K562 (cell line): Measurements from ENCODE around the gene CCSER1.

Experiments used
- CBX8 ChIP-seq: fragments of 200-600 bp; sonication (generic); IDR thresholded peaks from 2 replicates; pipeline ENCODE4 v1.6.1; 2012; ENCODE audit warnings: borderline replicate concordance, mixed run types, low read depth, mild to moderate bottlenecking, moderate library complexity, mixed read lengths, low read length, control low read depth, inconsistent platforms; ENCODE audit not compliant: poor library complexity, severe bottlenecking; ENCODE audit errors: extremely low read depth
- CTCF ChIP-seq, 3 experiments: IDR thresholded peaks in 2 of 3; conservative IDR thresholded peaks in 1 of 3; 2 replicates each; pipeline ENCODE4 v1.5.1; 2011 to 2012; ENCODE audit warnings: low read length in 3 of 3, mild to moderate bottlenecking in 3 of 3, control low read depth in 2 of 3, improper control_type of control experiment in 1 of 3, inconsistent platforms in 1 of 3, low read depth in 1 of 3, mixed read lengths in 1 of 3, moderate library complexity in 1 of 3; ENCODE audit not compliant: insufficient read depth in 2 of 3
- DPF2 ChIP-seq: fragments of 450-650 bp; IDR thresholded peaks from 2 replicates; pipeline ENCODE4 v1.6.1; 2016
- MXI1 ChIP-seq: IDR thresholded peaks from 2 replicates; pipeline ENCODE4 v1.6.1; 2011; ENCODE audit warnings: low read depth, mild to moderate bottlenecking, improper control_type of control experiment, low read length
- NRF1 ChIP-seq, 2 experiments: fragments of 450-650 bp; IDR thresholded peaks in 1 of 2; conservative IDR thresholded peaks in 1 of 2; 2 replicates each; pipeline ENCODE4 v1.6.1; 2014; ENCODE audit warnings: mild to moderate bottlenecking in 2 of 2
- SMAD1 ChIP-seq: fragments of 150-350 bp; IDR thresholded peaks from 2 replicates; pipeline ENCODE4 v1.6.1; 2014; ENCODE audit warnings: low read length, low read depth; ENCODE audit not compliant: partially characterized antibody
- SREBF2 ChIP-seq: sonication (generic); formaldehyde crosslinking; IDR thresholded peaks from 2 replicates; pipeline ENCODE4 v1.4.0; 2020; ENCODE audit warnings: mild to moderate bottlenecking, missing genetic modification reagents

GRCh38 chr4:90190525-90190924 lies 63.3 kb downstream of the CCSER1 start:
- no peak for TF ChIP-seq NRF1 (conservative IDR thresholded peaks at IDR 0.05 in 1 of 2, IDR thresholded peaks at IDR 0.05 in 1 of 2)
- no peak for TF ChIP-seq CTCF (IDR thresholded peaks at IDR 0.05 in 2 of 3, conservative IDR thresholded peaks at IDR 0.05 in 1 of 3; ENCODE audit: insufficient read depth in 2 of 3, low read depth in 1 of 3, low read length in 3 of 3)
- TF ChIP-seq SMAD1, result no peak
- TF ChIP-seq CBX8, result no peak
- TF ChIP-seq SREBF2 (CRISPR knock-in tag), result no peak
- TF ChIP-seq DPF2, result no peak
- TF ChIP-seq MXI1, result no peak
